Keratinocyte (primary cell): Measurements from ENCODE around the gene CFAP299. TPM values are rescaled to one million over a fixed set of nuclear protein-coding genes. Genes with fewer than 3 reads are reported as not detected.

Source experiments
- DNase-seq: peaks from one replicate; pipeline ENCODE4 v3.0.0-alpha.2; 2011; ENCODE audit warnings: low read depth, missing footprints, low spot score
- FAIRE-seq: peaks from 2 replicates; lab custom pipeline; 2011; peaks lifted over from hg19 to GRCh38; lab: Jason Lieb, UNC
- H2AFZ ChIP-seq: 2 replicates; pipeline ENCODE4 v1.6.0; 2012; ENCODE audit warnings: low read length, control low read depth, inconsistent platforms; ENCODE audit not compliant: control insufficient read depth
- H3K27ac ChIP-seq: 2 replicates; pipeline ENCODE4 v1.5.1; 2011; ENCODE audit warnings: low read length; ENCODE audit not compliant: control insufficient read depth, insufficient read depth
- H3K27me3 ChIP-seq: 3 replicates; pipeline ENCODE4 v1.6.0; 2011; ENCODE audit warnings: low read length; ENCODE audit not compliant: control insufficient read depth, insufficient read depth; ENCODE audit errors: extremely low read depth
- H3K36me3 ChIP-seq, 2 experiments: 2 replicates in 1 of 2; 3 replicates in 1 of 2; pipeline ENCODE4 v1.5.1; 2011; ENCODE audit warnings: low read length in 2 of 2, mild to moderate bottlenecking in 1 of 2; ENCODE audit not compliant: control insufficient read depth in 2 of 2, insufficient read depth in 2 of 2; ENCODE audit errors: extremely low read depth in 1 of 2
- H3K4me1 ChIP-seq: 3 replicates; pipeline ENCODE4 v1.5.1; 2011; ENCODE audit warnings: low read length; ENCODE audit not compliant: control insufficient read depth, insufficient read depth; ENCODE audit errors: extremely low read depth
- H3K4me2 ChIP-seq: 3 replicates; pipeline ENCODE4 v1.6.0; 2011; ENCODE audit warnings: low read depth, low read length; ENCODE audit not compliant: control insufficient read depth, insufficient read depth; ENCODE audit errors: extremely low read depth
- H3K4me3 ChIP-seq, 3 experiments: fragments of 200-600 bp in 1 of 3; sonication (generic) in 1 of 3; 2 replicates in 2 of 3; 3 replicates in 1 of 3; pipeline ENCODE4 v1.5.1; 2011 to 2016; ENCODE audit warnings: low read length in 3 of 3, mild to moderate bottlenecking in 3 of 3, control low read depth in 2 of 3, inconsistent platforms in 1 of 3, low read depth in 1 of 3, mixed read lengths in 1 of 3, mixed run types in 1 of 3, moderate library complexity in 1 of 3; ENCODE audit not compliant: control insufficient read depth in 2 of 3, insufficient read depth in 2 of 3; ENCODE audit errors: extremely low read depth in 1 of 3
- H3K79me2 ChIP-seq: 2 replicates; pipeline ENCODE4 v1.6.0; 2012; ENCODE audit warnings: low read length; ENCODE audit not compliant: control insufficient read depth, insufficient read depth
- H3K9ac ChIP-seq: 3 replicates; pipeline ENCODE4 v1.6.0; 2011; ENCODE audit warnings: low read length; ENCODE audit not compliant: control insufficient read depth, insufficient read depth; ENCODE audit errors: extremely low read depth
- H3K9me1 ChIP-seq: 3 replicates; pipeline ENCODE4 v1.6.0; 2011; ENCODE audit warnings: low read length; ENCODE audit not compliant: control insufficient read depth, insufficient read depth; ENCODE audit errors: extremely low read depth
- H3K9me3 ChIP-seq: 2 replicates; pipeline ENCODE4 v1.5.1; 2012; ENCODE audit warnings: low read depth, low read length; ENCODE audit not compliant: control insufficient read depth
- H4K20me1 ChIP-seq: 3 replicates; pipeline ENCODE4 v1.6.0; 2011; ENCODE audit warnings: low read length; ENCODE audit not compliant: control insufficient read depth, insufficient read depth; ENCODE audit errors: extremely low read depth
- CTCF ChIP-seq, 3 experiments: IDR thresholded peaks in 1 of 3; conservative IDR thresholded peaks in 1 of 3; optimal IDR thresholded peaks in 1 of 3; 2 replicates in 2 of 3; 3 replicates in 1 of 3; pipeline versions ENCODE3 to v1.5.1; 2011; ENCODE audit warnings: low read length in 3 of 3, mild to moderate bottlenecking in 3 of 3, moderate library complexity in 2 of 3, control low read depth in 1 of 3, inconsistent platforms in 1 of 3; ENCODE audit not compliant: insufficient read depth in 2 of 3; ENCODE audit errors: extremely low read depth in 1 of 3
- EZH2 ChIP-seq: IDR thresholded peaks from one replicate; pipeline ENCODE4 v1.6.1; 2012; ENCODE audit warnings: inconsistent platforms, mild to moderate bottlenecking, low read length, moderate library complexity
- dilution Hi-C: fragments of 300-500 bp; cut with MboI; formaldehyde crosslinking; loops from one replicate; pipeline ENCODE4 v1.7.0; 2020; ENCODE audit warnings: low sequenced_read_pairs; ENCODE audit not compliant: extremely low pct_ligation_motif_present
- polyA plus RNA-seq, 5 experiments: library from polyadenylated mRNA; depleted of rRNA in 3 of 5; stranded (reverse) in 3 of 5; stranded (forward) in 1 of 5; unstranded in 1 of 5; fragments of >200 nt; gene quantifications; 1 replicate in 1 of 5; 2 replicates in 3 of 5; 3 replicates in 1 of 5; pipeline versions ENCODE4 v1.2.1 to v1.2.3, GENCODE V29; 2011 to 2012; ENCODE audit warnings: missing spikeins in 2 of 5, low read depth in 1 of 5, low replicate concordance in 1 of 5

CFAP299 gene
- polyA plus RNA-seq, 1 donor (not counting 4 experiments of a cell fraction or from before 2014, with no cell fraction given) = 0.14 TPM

- DNase-seq = no peak
- H3K27ac ChIP-seq = no peak overlapping the region
- no peaks in the 10 kb centered on the region for H3K79me2 ChIP-seq
- TF ChIP-seq EZH2 (no peak), CTCF (optimal IDR thresholded peaks at IDR 0.05 in 1 of 3, IDR thresholded peaks at IDR 0.05 in 1 of 3, conservative IDR thresholded peaks at IDR 0.05 in 1 of 3; ENCODE audit: extremely low read depth in 1 of 3, insufficient read depth in 2 of 3, low read length in 3 of 3) (no peak)
- dilution Hi-C loops = no loop called here
- no peak overlapping the region for H3K4me2 ChIP-seq
- H3K9me1 ChIP-seq = no peaks in the 10 kb centered on the region
- H2AFZ ChIP-seq = no peak overlapping the region
- H3K9me3 ChIP-seq = no peaks in the 10 kb centered on the region
- no peak overlapping the region for H3K9ac ChIP-seq
- no peaks in the 10 kb centered on the region for H3K27me3 ChIP-seq
- no peaks in the 10 kb centered on the region for H3K36me3 ChIP-seq
- no peaks in the 10 kb centered on the region for H4K20me1 ChIP-seq
- FAIRE-seq = no peak
- H3K4me1 ChIP-seq = no peaks in the 10 kb centered on the region
- H3K4me3 ChIP-seq = no peak overlapping the region
These were observed 71.7 kb downstream of the CFAP299 start for GRCh38 chr4:80407246-80407645.

- Histone ChIP-seq H3K9me1 (no peaks in the 10 kb centered on the region), H4K20me1 (no peaks in the 10 kb centered on the region), H3K79me2 (no peaks in the 10 kb centered on the region), H3K4me3 (no peak overlapping the region), H3K4me2 (no peak overlapping the region), H3K27me3 (no peaks in the 10 kb centered on the region), H3K27ac (no peak overlapping the region), H2AFZ (no peak overlapping the region), H3K9ac (no peak overlapping the region), H3K4me1 (no peaks in the 10 kb centered on the region), H3K9me3 (no peaks in the 10 kb centered on the region), H3K36me3 (no peaks in the 10 kb centered on the region)
- FAIRE-seq (no peak), DNase-seq (no peak)
- no peak for TF ChIP-seq EZH2
- TF ChIP-seq CTCF (optimal IDR thresholded peaks at IDR 0.05 in 1 of 3, IDR thresholded peaks at IDR 0.05 in 1 of 3, conservative IDR thresholded peaks at IDR 0.05 in 1 of 3; ENCODE audit: extremely low read depth in 1 of 3, insufficient read depth in 2 of 3, low read length in 3 of 3) = no peak
- dilution Hi-C loops = no loop called here
These were observed 74.3 kb downstream of the CFAP299 start for GRCh38 chr4:80409809-80410208.
